Mucosa of descending colon (tissue), 3 donors: ENCODE measurements around the gene HIP1. TPM values are rescaled to one million over a fixed set of nuclear protein-coding genes. Genes with fewer than 3 reads are reported as not detected.
"Not testable (repeated sequence)": the region's sequence is repeated elsewhere in the genome, so short reads cannot be mapped to it uniquely, and the experiment has no call there.

Experiments used
- ATAC-seq: fragments of 200-7000 bp; cut with Tn5 transposase; one replicate; pipeline ENCODE4 v1.9.1; 2020; ENCODE audit warnings: mild to moderate bottlenecking, moderate library complexity
- DNase-seq, 3 donors: peaks; one replicate each; pipeline ENCODE4 v3.0.0-alpha.2; 2020
- H3K36me3 ChIP-seq: fragments of 200-600 bp; one replicate; pipeline ENCODE4 v1.8.0; 2021; ENCODE audit warnings: low read depth, mild to moderate bottlenecking
- H3K4me1 ChIP-seq: fragments of 200-600 bp; one replicate; pipeline ENCODE4 v1.8.0; 2021; ENCODE audit warnings: low read depth, mild to moderate bottlenecking
- H3K4me3 ChIP-seq: fragments of 200-600 bp; one replicate; pipeline ENCODE4 v1.8.0; 2021; ENCODE audit warnings: mild to moderate bottlenecking
- H3K9me3 ChIP-seq: fragments of 200-600 bp; one replicate; pipeline ENCODE4 v1.8.0; 2021; ENCODE audit warnings: mild to moderate bottlenecking
- CTCF ChIP-seq: fragments of 200-600 bp; IDR thresholded peaks from one replicate; pipeline ENCODE4 v1.8.0; 2022; ENCODE audit warnings: antibody characterized with exemption, mild to moderate bottlenecking
- intact Hi-C, 2 donors: fragments of 100-400 bp; cut with DNase I in 1 of 2; cut with micrococcal nuclease in 1 of 2; formaldehyde crosslinking; loops; one replicate each; pipeline versions ENCODE4 v1.11.0 to v1.11.1; 2022; cut with DNase I, micrococcal nuclease
- total RNA-seq, 3 donors: library from RNA; stranded (reverse); fragmentation: NEBNext Ultra II Directional in 2 of 3; extraction: Animal tissue kit (Norgen Biotek cat#: 25700) in 2 of 3; gene quantifications; one replicate each; pipeline versions ENCODE4 v1.2.1 to v1.2.4, GENCODE V29; 2021 to 2023
- donor health status: DM: no; HTN: no; CAD: no; lungs with moderate emphysema.
- donor health status: DM: no; HTN: no; CAD: no.
- donor health status: DM: no; HTN: yes; CAD: no.

The HIP1 gene
- total RNA-seq, 3 donors from 2014 or later = 5.7 to 14.2 (median 6.7) TPM

- Histone ChIP-seq H3K4me3 (no peak overlapping the region), H3K9me3 (no peaks in the 10 kb centered on the region), H3K4me1 (no peaks in the 10 kb centered on the region), H3K36me3 (no peaks in the 10 kb centered on the region)
- intact Hi-C loops = no loop called here
- ATAC-seq (no peak), DNase-seq (no peak)
- TF ChIP-seq CTCF = no peak
These were observed 139.4 kb downstream of the HIP1 start for GRCh38 chr7:75599244-75599781.

- H3K4me1 ChIP-seq = peaks cover 5% of the 10 kb centered on the region
- no peak overlapping the region for H3K4me3 ChIP-seq
- TF ChIP-seq CTCF = no peak
- DNase-seq (no peak), ATAC-seq (no peak)
- no peaks in the 10 kb centered on the region for H3K36me3 ChIP-seq
- intact Hi-C loops = no loop called here
- no peaks in the 10 kb centered on the region for H3K9me3 ChIP-seq
These were observed 141.8 kb downstream of the HIP1 start for GRCh38 chr7:75596727-75597614.

- Histone ChIP-seq H3K36me3 (no peaks in the 10 kb centered on the region), H3K4me3 (no peak overlapping the region), H3K9me3 (no peaks in the 10 kb centered on the region), H3K4me1 (peaks cover 5% of the 10 kb centered on the region)
- ATAC-seq = no peak
- TF ChIP-seq CTCF = no peak
- no peak for DNase-seq
- intact Hi-C loops = no loop called here
These were observed 143.0 kb downstream of the HIP1 start for GRCh38 chr7:75595766-75596165.

GRCh38 chr7:75593500-75594184, 145.1 kb downstream of the HIP1 start:
- H3K4me1 ChIP-seq, H3K9me3 ChIP-seq, intact Hi-C loops, H3K36me3 ChIP-seq, DNase-seq, H3K4me3 ChIP-seq: not testable (repeated sequence)
- peak; percentile 27 for ATAC-seq

GRCh38 chr7:75591467-75592255, 147.1 kb downstream of the HIP1 start:
- ATAC-seq (no peak), DNase-seq (no peak)
- no peak for TF ChIP-seq CTCF
- Histone ChIP-seq H3K9me3 (no peaks in the 10 kb centered on the region), H3K4me3 (no peak overlapping the region), H3K4me1 (peaks cover 5% of the 10 kb centered on the region), H3K36me3 (no peaks in the 10 kb centered on the region)
- intact Hi-C loops = no loop called here
